ENCODE measurements around the gene HMCN2.

HMCN2 gene

GRCh38 chr9:130459151-130459550, 193.6 kb downstream of the HMCN2 start:
- DNase-seq = no peak

- DNase-seq = no peak
Measured at GRCh38 chr9:130459941-130460669, 194.5 kb downstream of the HMCN2 start.

GRCh38 chr9:130461218-130461630, 195.7 kb downstream of the HMCN2 start:
- peak; percentile 43 for DNase-seq

- no peak for DNase-seq
Measured at GRCh38 chr9:130461731-130462130, 196.2 kb downstream of the HMCN2 start.

GRCh38 chr9:130462685-130463540, 197.4 kb downstream of the HMCN2 start:
- DNase-seq = no peak

- DNase-seq = no peak
Measured at GRCh38 chr9:130463763-130464745, 198.5 kb downstream of the HMCN2 start.

GRCh38 chr9:130465383-130466096, 200.0 kb downstream of the HMCN2 start:
- DNase-seq = no peak

GRCh38 chr9:130466537-130467217, 201.1 kb downstream of the HMCN2 start:
- no peak for DNase-seq

GRCh38 chr9:130467316-130467715, 201.8 kb downstream of the HMCN2 start:
- DNase-seq = peak; percentile 34

GRCh38 chr9:130468566-130468965, 203.0 kb downstream of the HMCN2 start:
- no peak for DNase-seq

- DNase-seq = no peak
Measured at GRCh38 chr9:130470269-130470668, 204.7 kb downstream of the HMCN2 start.

- DNase-seq = no peak
Measured at GRCh38 chr9:130470950-130471349, 205.4 kb downstream of the HMCN2 start.

GRCh38 chr9:130471411-130472183, 206.0 kb downstream of the HMCN2 start:
- DNase-seq = no peak

GRCh38 chr9:130472184-130472705, 206.7 kb downstream of the HMCN2 start:
- DNase-seq = no peak

GRCh38 chr9:130473009-130473408, 207.4 kb downstream of the HMCN2 start:
- no peak for DNase-seq

- DNase-seq = no peak
Measured at GRCh38 chr9:130473566-130473965, 208.0 kb downstream of the HMCN2 start.

- DNase-seq = no peak
Measured at GRCh38 chr9:130474106-130474505, 208.5 kb downstream of the HMCN2 start.

GRCh38 chr9:130476151-130476730, 210.7 kb downstream of the HMCN2 start:
- DNase-seq = no peak

- no peak for DNase-seq
Measured at GRCh38 chr9:130477564-130477963, 212.0 kb downstream of the HMCN2 start.

- DNase-seq = no peak
Measured at GRCh38 chr9:130478152-130478551, 212.6 kb downstream of the HMCN2 start.

Measured in COR-L47 (cell line).